HG02759 (cell line): ENCODE measurements around the gene RAB30.
A peak's percentile ranks its signal among the peaks of the same experiment; 100 is the strongest.

Source experiments
- ATAC-seq: cut with Tn5 transposase; IDR thresholded peaks from one replicate; pipeline ENCODE4 v1.9.1; 2021; ENCODE audit warnings: mild to moderate bottlenecking, moderate library complexity; ENCODE audit not compliant: unreplicated experiment

RAB30 gene

GRCh38 chr11:83041126-83041525 lies 30.6 kb downstream of the RAB30 start:
- ATAC-seq, result no peak

GRCh38 chr11:83039566-83039965 lies 32.1 kb downstream of the RAB30 start:
- no peak for ATAC-seq

- no peak for ATAC-seq
Observed at GRCh38 chr11:83037877-83038276, 33.8 kb downstream of the RAB30 start.

GRCh38 chr11:83036701-83037100 lies 35.0 kb downstream of the RAB30 start:
- ATAC-seq, result no peak

- peak; percentile 73 for ATAC-seq
Observed at GRCh38 chr11:83035070-83035854, 36.4 kb downstream of the RAB30 start.

- ATAC-seq, result peak; percentile 40
Observed at GRCh38 chr11:83034673-83035014, 37.1 kb downstream of the RAB30 start.

- peak; percentile 39 for ATAC-seq
Observed at GRCh38 chr11:83033972-83034672, 37.6 kb downstream of the RAB30 start.

GRCh38 chr11:83033371-83033770 lies 38.3 kb downstream of the RAB30 start:
- no peak for ATAC-seq

- no peak for ATAC-seq
Observed at GRCh38 chr11:83031127-83031526, 40.6 kb downstream of the RAB30 start.

- ATAC-seq, result no peak
Observed at GRCh38 chr11:83027794-83028193, 43.9 kb downstream of the RAB30 start.

- no peak for ATAC-seq
Observed at GRCh38 chr11:83027289-83027688, 44.4 kb downstream of the RAB30 start.

- no peak for ATAC-seq
Observed at GRCh38 chr11:83026229-83026628, 45.5 kb downstream of the RAB30 start.

GRCh38 chr11:83025267-83025704 lies 46.4 kb downstream of the RAB30 start:
- ATAC-seq, result no peak

- ATAC-seq, result no peak
Observed at GRCh38 chr11:83024270-83024854, 47.3 kb downstream of the RAB30 start.

- ATAC-seq, result peak; percentile 47
Observed at GRCh38 chr11:83023410-83023809, 48.3 kb downstream of the RAB30 start.

GRCh38 chr11:83021780-83022125 lies 49.9 kb downstream of the RAB30 start:
- no peak for ATAC-seq

- ATAC-seq, result no peak
Observed at GRCh38 chr11:83020942-83021779, 50.5 kb downstream of the RAB30 start.

- ATAC-seq, result no peak
Observed at GRCh38 chr11:83019888-83020579, 51.7 kb downstream of the RAB30 start.

GRCh38 chr11:83014951-83015350 lies 56.7 kb downstream of the RAB30 start:
- no peak for ATAC-seq

GRCh38 chr11:83012168-83013067 lies 59.3 kb downstream of the RAB30 start:
- ATAC-seq, result no peak
